Colonic mucosa (tissue), 4 donors: Measurements from ENCODE around the gene LCNL1. TPM values are rescaled to one million over a fixed set of nuclear protein-coding genes. Genes with fewer than 3 reads are reported as not detected.

Experiments
- DNase-seq: peaks from one replicate; pipeline ENCODE4 v3.0.0-alpha.2; 2020
- H3K27ac ChIP-seq: fragments of 200-600 bp; one replicate; pipeline ENCODE4 v1.8.0; 2021
- H3K27me3 ChIP-seq: fragments of 200-600 bp; one replicate; pipeline ENCODE4 v1.8.0; 2021
- H3K36me3 ChIP-seq: fragments of 200-600 bp; one replicate; pipeline ENCODE4 v1.8.0; 2021
- H3K4me1 ChIP-seq: fragments of 200-600 bp; one replicate; pipeline ENCODE4 v1.8.0; 2021; ENCODE audit warnings: mild to moderate bottlenecking
- H3K4me3 ChIP-seq: fragments of 200-600 bp; one replicate; pipeline ENCODE4 v1.8.0; 2021
- H3K9ac ChIP-seq, 2 donors: one replicate each; pipeline ENCODE4 v1.7.0; 2013; ENCODE audit warnings: control low read depth in 2 of 2, low read depth in 2 of 2, low read length in 2 of 2
- H3K9me3 ChIP-seq: fragments of 200-600 bp; one replicate; pipeline ENCODE4 v1.8.0; 2021
- CTCF ChIP-seq: fragments of 200-600 bp; IDR thresholded peaks from one replicate; pipeline ENCODE4 v1.8.0; 2022; ENCODE audit warnings: antibody characterized with exemption, mild to moderate bottlenecking
- intact Hi-C: fragments of 100-400 bp; cut with DNase I; formaldehyde crosslinking; loops from one replicate; pipeline ENCODE4 v1.14.1; 2022
- total RNA-seq, 2 donors: library from RNA; stranded (reverse); fragmentation: NEBNext Ultra II Directional in 1 of 2; extraction: Animal tissue kit (Norgen Biotek cat#: 25700) in 1 of 2; gene quantifications; one replicate each; pipeline ENCODE4 v1.2.1, GENCODE V29; 2021
- donor health status: healthy.
- donor health status: DM: no; HTN: no; CAD: no.
- donor health status: DM: no; HTN: no; CAD: no.

Gene LCNL1
- total RNA-seq, 2 donors from 2014 or later: not detected

GRCh38 chr9:136975644-136976043 is 7.1 kb upstream of the LCNL1 start:
- no peak for DNase-seq
- intact Hi-C loops: no loop called here
- Histone ChIP-seq H3K36me3 (no peaks in the 10 kb centered on the region), H3K4me3 (no peak overlapping the region), H3K27me3 (no peaks in the 10 kb centered on the region), H3K4me1 (peaks cover 4% of the 10 kb centered on the region), H3K27ac (no peak overlapping the region), H3K9ac (no peak overlapping the region), H3K9me3 (no peaks in the 10 kb centered on the region)
- TF ChIP-seq CTCF: no peak

- TF ChIP-seq CTCF: no peak
- Histone ChIP-seq H3K27me3 (no peaks in the 10 kb centered on the region), H3K27ac (no peak within 1 kb of the TSS), H3K9me3 (no peaks in the 10 kb centered on the region), H3K4me1 (peaks cover 4% of the 10 kb centered on the region), H3K4me3 (peak within 1 kb of the TSS; percentile 43), H3K9ac (peak within 1 kb of the TSS in 1 of 2 donors; percentile 35), H3K36me3 (no peaks in the 10 kb centered on the region)
- DNase-seq: no peak
- intact Hi-C loops: no loop called here
These were observed 5.6 kb upstream of the LCNL1 start, which contains the start of gene PTGDS for GRCh38 chr9:136977223-136977622. Gene PTGDS (plus strand): TSS chr9:136977504. CDS start chr9:136977579, 75 bp downstream.

- Histone ChIP-seq H3K4me3 (peak overlapping the region; percentile 43), H3K4me1 (peaks cover 4% of the 10 kb centered on the region), H3K9me3 (no peaks in the 10 kb centered on the region), H3K27me3 (no peaks in the 10 kb centered on the region), H3K9ac (peak overlapping the region in 1 of 2 donors; percentile 35), H3K27ac (no peak overlapping the region), H3K36me3 (no peaks in the 10 kb centered on the region)
- intact Hi-C loops: no loop called here
- DNase-seq: no peak
- no peak for TF ChIP-seq CTCF
These were observed 5.1 kb upstream of the LCNL1 start for GRCh38 chr9:136977649-136978072.

- Histone ChIP-seq H3K27me3 (peaks cover under 1% of the 10 kb centered on the region), H3K9me3 (no peaks in the 10 kb centered on the region), H3K36me3 (no peaks in the 10 kb centered on the region), H3K9ac (peak overlapping the region in 1 of 2 donors; percentile 35), H3K4me3 (peak overlapping the region; percentile 43), H3K4me1 (peaks cover 4% of the 10 kb centered on the region), H3K27ac (no peak overlapping the region)
- no peak for TF ChIP-seq CTCF
- intact Hi-C loops: no loop called here
- DNase-seq: peak; percentile 76
These were observed 4.5 kb upstream of the LCNL1 start for GRCh38 chr9:136978073-136978864.

- Histone ChIP-seq H3K36me3 (no peaks in the 10 kb centered on the region), H3K9ac (no peak overlapping the region), H3K4me3 (no peak overlapping the region), H3K27ac (no peak overlapping the region), H3K27me3 (peaks cover 3% of the 10 kb centered on the region), H3K9me3 (no peaks in the 10 kb centered on the region), H3K4me1 (peaks cover 4% of the 10 kb centered on the region)
- TF ChIP-seq CTCF: no peak
- DNase-seq: no peak
- intact Hi-C loops: no loop called here
These were observed 3.8 kb upstream of the LCNL1 start for GRCh38 chr9:136978865-136979544.
